HepG2 (cell line): ENCODE measurements around the gene CHCHD1. TPM values are rescaled to one million over a fixed set of nuclear protein-coding genes. Genes with fewer than 3 reads are reported as not detected.
A peak's percentile ranks its signal among the peaks of the same experiment; 100 is the strongest.

Source experiments
- ADNP ChIP-seq: sonication (generic); formaldehyde crosslinking; IDR thresholded peaks from 2 replicates; pipeline ENCODE4 v1.4.0; 2020; ENCODE audit warnings: missing genetic modification reagents
- CAMTA2 ChIP-seq: sonication (generic); formaldehyde crosslinking; IDR thresholded peaks from 2 replicates; pipeline ENCODE4 v1.4.0; 2020; ENCODE audit warnings: mild to moderate bottlenecking, missing genetic modification reagents, borderline replicate concordance
- GTF3A ChIP-seq: sonication (generic); formaldehyde crosslinking; conservative IDR thresholded peaks from 2 replicates; pipeline ENCODE4 v1.4.0; 2020; ENCODE audit warnings: mild to moderate bottlenecking, missing genetic modification reagents
- KLF13 ChIP-seq: sonication (generic); formaldehyde crosslinking; IDR thresholded peaks from 2 replicates; pipeline ENCODE4 v1.4.0; 2020; ENCODE audit warnings: mild to moderate bottlenecking, missing genetic modification reagents
- MED13 ChIP-seq: sonication (generic); formaldehyde crosslinking; IDR thresholded peaks from 2 replicates; pipeline ENCODE4 v1.5.0; 2020; ENCODE audit warnings: missing genetic modification reagents
- MEIS2 ChIP-seq: sonication (generic); formaldehyde crosslinking; IDR thresholded peaks from 2 replicates; pipeline ENCODE4 v1.9.0; 2021; ENCODE audit warnings: mild to moderate bottlenecking, missing genetic modification reagents
- MXD4 ChIP-seq: IDR thresholded peaks from 2 replicates; pipeline ENCODE4 v1.6.1; 2016; ENCODE audit warnings: mild to moderate bottlenecking, missing biosample characterization, missing genetic modification reagents
- TBL1XR1 ChIP-seq: fragments of 150-350 bp; IDR thresholded peaks from 2 replicates; pipeline ENCODE4 v1.6.1; 2014; ENCODE audit warnings: borderline replicate concordance, low read length; ENCODE audit not compliant: partially characterized antibody
- ZFYVE20 ChIP-seq: sonication (generic); formaldehyde crosslinking; IDR thresholded peaks from 2 replicates; pipeline ENCODE4 v1.8.0; 2023; ENCODE audit warnings: low read depth, mild to moderate bottlenecking, moderate library complexity, missing genetic modification reagents, borderline replicate concordance
- ZNF430 ChIP-seq: sonication (generic); formaldehyde crosslinking; IDR thresholded peaks from 2 replicates; pipeline ENCODE4 v1.9.0; 2021; ENCODE audit warnings: mild to moderate bottlenecking, missing genetic modification reagents
- ZNF484 ChIP-seq: sonication (generic); formaldehyde crosslinking; IDR thresholded peaks from 2 replicates; pipeline ENCODE4 v1.5.1; 2020; ENCODE audit warnings: mild to moderate bottlenecking, low read depth, missing genetic modification reagents, borderline replicate concordance
- ZNF569 ChIP-seq: sonication (generic); formaldehyde crosslinking; IDR thresholded peaks from 2 replicates; pipeline ENCODE4 v1.5.0; 2020; ENCODE audit warnings: mild to moderate bottlenecking, missing genetic modification reagents, moderate library complexity, borderline replicate concordance
- polyA plus RNA-seq, 8 experiments: library from polyadenylated mRNA; depleted of rRNA in 3 of 8; stranded (reverse) in 7 of 8; unstranded in 1 of 8; fragments of >200 nt; fragmentation: Illumina TruSeq in 4 of 8; extraction: Trizol in 4 of 8; gene quantifications; 2 replicates each; pipeline versions ENCODE4 v1.2.1 to v1.2.3, GENCODE V29; 2011 to 2016; ENCODE audit warnings: low read depth in 4 of 8, missing spikeins in 1 of 8, mixed read lengths in 1 of 8; ENCODE audit not compliant: insufficient read depth in 1 of 8
- total RNA-seq, 5 experiments: library from RNA; depleted of rRNA; stranded (reverse); fragments of >200 nt; fragmentation: Illumina TruSeq; extraction: Trizol; gene quantifications; 2 replicates each; pipeline ENCODE4 v1.2.3, GENCODE V29; 2016; ENCODE audit warnings: low read depth in 1 of 5
- TF ChIP-seq, protein P1 (sequence below): sonication (generic); formaldehyde crosslinking; IDR thresholded peaks from 2 replicates; pipeline ENCODE4 v1.4.0; 2020; ENCODE audit warnings: mild to moderate bottlenecking, missing genetic modification reagents
- TF ChIP-seq, protein P2 (sequence below): sonication (generic); formaldehyde crosslinking; IDR thresholded peaks from 2 replicates; pipeline ENCODE4 v1.4.0; 2020; ENCODE audit warnings: low read depth, mild to moderate bottlenecking, missing genetic modification reagents
- TF ChIP-seq, protein P3 (sequence below): sonication (generic); formaldehyde crosslinking; IDR thresholded peaks from 2 replicates; pipeline ENCODE4 v1.5.1; 2020; ENCODE audit warnings: mild to moderate bottlenecking, missing genetic modification reagents, borderline replicate concordance
- TF ChIP-seq, protein P4 (sequence below): sonication (generic); formaldehyde crosslinking; IDR thresholded peaks from 2 replicates; pipeline ENCODE4 v1.4.0; 2020; ENCODE audit warnings: mild to moderate bottlenecking, missing genetic modification reagents, borderline replicate concordance

The CHCHD1 gene
- total and polyA plus RNA-seq, 2 of the 13 experiments (the other 11 are each of a cell fraction or from before 2014, with no cell fraction given) = 36.9 to 71.2 TPM

DNA sequence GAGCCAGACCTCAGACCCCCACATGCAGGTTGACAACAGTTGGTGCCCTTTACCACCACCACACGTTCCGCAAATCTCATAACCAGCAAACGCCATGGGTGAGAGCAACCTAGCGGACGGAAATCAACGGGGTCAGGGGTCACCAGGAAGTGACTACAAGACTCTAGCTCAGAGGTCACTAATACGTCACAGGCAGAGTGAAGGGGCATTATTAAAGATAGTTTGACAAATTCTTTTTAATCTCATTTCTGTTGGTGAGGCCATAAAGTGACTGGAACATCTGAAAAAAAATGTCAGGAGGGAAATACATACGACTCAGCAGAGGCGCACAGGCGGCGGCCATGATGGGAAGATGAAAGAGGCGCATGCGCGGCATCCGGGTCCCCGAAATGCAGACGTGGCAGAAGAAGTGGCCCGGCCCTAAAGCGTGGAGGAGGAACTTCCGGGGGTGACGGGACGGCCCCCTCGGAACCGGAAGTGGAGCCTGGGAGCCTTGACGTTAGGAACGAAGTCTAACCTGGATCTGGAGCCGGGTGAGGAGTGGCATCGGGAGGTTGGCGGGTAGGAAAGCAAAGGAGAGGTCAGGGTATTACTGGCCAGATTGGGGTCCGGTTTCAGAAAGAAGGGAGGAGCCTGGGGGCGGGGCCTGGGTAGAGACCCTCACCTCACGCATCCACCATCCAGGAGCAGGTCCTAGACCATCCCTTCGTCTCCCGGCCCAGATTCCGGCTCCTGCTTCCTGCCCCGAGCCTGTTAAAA, 37.8 kb upstream of the CHCHD1 start, which contains the start of gene SEC24C (continued):
- TF ChIP-seq ZFYVE20 (CRISPR knock-in tag) = no peak
- TF ChIP-seq, protein P1, sequence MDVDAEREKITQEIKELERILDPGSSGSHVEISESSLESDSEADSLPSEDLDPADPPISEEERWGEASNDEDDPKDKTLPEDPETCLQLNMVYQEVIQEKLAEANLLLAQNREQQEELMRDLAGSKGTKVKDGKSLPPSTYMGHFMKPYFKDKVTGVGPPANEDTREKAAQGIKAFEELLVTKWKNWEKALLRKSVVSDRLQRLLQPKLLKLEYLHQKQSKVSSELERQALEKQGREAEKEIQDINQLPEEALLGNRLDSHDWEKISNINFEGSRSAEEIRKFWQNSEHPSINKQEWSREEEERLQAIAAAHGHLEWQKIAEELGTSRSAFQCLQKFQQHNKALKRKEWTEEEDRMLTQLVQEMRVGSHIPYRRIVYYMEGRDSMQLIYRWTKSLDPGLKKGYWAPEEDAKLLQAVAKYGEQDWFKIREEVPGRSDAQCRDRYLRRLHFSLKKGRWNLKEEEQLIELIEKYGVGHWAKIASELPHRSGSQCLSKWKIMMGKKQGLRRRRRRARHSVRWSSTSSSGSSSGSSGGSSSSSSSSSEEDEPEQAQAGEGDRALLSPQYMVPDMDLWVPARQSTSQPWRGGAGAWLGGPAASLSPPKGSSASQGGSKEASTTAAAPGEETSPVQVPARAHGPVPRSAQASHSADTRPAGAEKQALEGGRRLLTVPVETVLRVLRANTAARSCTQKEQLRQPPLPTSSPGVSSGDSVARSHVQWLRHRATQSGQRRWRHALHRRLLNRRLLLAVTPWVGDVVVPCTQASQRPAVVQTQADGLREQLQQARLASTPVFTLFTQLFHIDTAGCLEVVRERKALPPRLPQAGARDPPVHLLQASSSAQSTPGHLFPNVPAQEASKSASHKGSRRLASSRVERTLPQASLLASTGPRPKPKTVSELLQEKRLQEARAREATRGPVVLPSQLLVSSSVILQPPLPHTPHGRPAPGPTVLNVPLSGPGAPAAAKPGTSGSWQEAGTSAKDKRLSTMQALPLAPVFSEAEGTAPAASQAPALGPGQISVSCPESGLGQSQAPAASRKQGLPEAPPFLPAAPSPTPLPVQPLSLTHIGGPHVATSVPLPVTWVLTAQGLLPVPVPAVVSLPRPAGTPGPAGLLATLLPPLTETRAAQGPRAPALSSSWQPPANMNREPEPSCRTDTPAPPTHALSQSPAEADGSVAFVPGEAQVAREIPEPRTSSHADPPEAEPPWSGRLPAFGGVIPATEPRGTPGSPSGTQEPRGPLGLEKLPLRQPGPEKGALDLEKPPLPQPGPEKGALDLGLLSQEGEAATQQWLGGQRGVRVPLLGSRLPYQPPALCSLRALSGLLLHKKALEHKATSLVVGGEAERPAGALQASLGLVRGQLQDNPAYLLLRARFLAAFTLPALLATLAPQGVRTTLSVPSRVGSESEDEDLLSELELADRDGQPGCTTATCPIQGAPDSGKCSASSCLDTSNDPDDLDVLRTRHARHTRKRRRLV (CRISPR knock-in tag) = no peak
- TF ChIP-seq, protein P2, sequence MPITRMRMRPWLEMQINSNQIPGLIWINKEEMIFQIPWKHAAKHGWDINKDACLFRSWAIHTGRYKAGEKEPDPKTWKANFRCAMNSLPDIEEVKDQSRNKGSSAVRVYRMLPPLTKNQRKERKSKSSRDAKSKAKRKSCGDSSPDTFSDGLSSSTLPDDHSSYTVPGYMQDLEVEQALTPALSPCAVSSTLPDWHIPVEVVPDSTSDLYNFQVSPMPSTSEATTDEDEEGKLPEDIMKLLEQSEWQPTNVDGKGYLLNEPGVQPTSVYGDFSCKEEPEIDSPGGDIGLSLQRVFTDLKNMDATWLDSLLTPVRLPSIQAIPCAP (CRISPR knock-in tag) = no peak
- 0 out of 2 replicates have a peak, but pooled peaks have one; percentile 93 for TF ChIP-seq ZNF569 (CRISPR knock-in tag)
- TF ChIP-seq, protein P3, sequence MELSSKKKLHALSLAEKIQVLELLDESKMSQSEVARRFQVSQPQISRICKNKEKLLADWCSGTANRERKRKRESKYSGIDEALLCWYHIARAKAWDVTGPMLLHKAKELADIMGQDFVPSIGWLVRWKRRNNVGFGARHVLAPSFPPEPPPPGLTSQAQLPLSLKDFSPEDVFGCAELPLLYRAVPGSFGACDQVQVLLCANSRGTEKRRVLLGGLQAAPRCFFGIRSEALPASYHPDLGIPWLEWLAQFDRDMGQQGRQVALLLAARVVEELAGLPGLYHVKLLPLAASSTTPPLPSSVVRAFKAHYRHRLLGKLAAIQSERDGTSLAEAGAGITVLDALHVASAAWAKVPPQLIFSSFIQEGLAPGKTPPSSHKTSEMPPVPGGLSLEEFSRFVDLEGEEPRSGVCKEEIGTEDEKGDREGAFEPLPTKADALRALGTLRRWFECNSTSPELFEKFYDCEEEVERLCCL = 0 out of 2 replicates have a peak, but pooled peaks have one; percentile 44
- TF ChIP-seq TBL1XR1 = peak; percentile 44
- TF ChIP-seq KLF13 (CRISPR knock-in tag) = no peak
- TF ChIP-seq, protein P4, sequence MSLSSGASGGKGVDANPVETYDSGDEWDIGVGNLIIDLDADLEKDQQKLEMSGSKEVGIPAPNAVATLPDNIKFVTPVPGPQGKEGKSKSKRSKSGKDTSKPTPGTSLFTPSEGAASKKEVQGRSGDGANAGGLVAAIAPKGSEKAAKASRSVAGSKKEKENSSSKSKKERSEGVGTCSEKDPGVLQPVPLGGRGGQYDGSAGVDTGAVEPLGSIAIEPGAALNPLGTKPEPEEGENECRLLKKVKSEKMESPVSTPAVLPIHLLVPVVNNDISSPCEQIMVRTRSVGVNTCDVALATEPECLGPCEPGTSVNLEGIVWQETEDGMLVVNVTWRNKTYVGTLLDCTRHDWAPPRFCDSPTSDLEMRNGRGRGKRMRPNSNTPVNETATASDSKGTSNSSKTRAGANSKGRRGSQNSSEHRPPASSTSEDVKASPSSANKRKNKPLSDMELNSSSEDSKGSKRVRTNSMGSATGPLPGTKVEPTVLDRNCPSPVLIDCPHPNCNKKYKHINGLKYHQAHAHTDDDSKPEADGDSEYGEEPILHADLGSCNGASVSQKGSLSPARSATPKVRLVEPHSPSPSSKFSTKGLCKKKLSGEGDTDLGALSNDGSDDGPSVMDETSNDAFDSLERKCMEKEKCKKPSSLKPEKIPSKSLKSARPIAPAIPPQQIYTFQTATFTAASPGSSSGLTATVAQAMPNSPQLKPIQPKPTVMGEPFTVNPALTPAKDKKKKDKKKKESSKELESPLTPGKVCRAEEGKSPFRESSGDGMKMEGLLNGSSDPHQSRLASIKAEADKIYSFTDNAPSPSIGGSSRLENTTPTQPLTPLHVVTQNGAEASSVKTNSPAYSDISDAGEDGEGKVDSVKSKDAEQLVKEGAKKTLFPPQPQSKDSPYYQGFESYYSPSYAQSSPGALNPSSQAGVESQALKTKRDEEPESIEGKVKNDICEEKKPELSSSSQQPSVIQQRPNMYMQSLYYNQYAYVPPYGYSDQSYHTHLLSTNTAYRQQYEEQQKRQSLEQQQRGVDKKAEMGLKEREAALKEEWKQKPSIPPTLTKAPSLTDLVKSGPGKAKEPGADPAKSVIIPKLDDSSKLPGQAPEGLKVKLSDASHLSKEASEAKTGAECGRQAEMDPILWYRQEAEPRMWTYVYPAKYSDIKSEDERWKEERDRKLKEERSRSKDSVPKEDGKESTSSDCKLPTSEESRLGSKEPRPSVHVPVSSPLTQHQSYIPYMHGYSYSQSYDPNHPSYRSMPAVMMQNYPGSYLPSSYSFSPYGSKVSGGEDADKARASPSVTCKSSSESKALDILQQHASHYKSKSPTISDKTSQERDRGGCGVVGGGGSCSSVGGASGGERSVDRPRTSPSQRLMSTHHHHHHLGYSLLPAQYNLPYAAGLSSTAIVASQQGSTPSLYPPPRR (CRISPR knock-in tag) = no peak
- TF ChIP-seq ZNF484 (CRISPR knock-in tag) = no peak
- no peak for TF ChIP-seq MED13 (CRISPR knock-in tag)
- TF ChIP-seq ADNP (CRISPR knock-in tag) = no peak
- TF ChIP-seq MXD4 (CRISPR knock-in tag) = peak; percentile 52
- TF ChIP-seq CAMTA2 = no peak
- TF ChIP-seq MEIS2 = no peak
- TF ChIP-seq GTF3A = no peak
- TF ChIP-seq ZNF430 (CRISPR knock-in tag) = peak; percentile 70; the same call in 1 of the 2 replicates
